GM19463 (cell line): Measurements from ENCODE around the gene GFPT2.

ENCODE experiments used
- ATAC-seq: cut with Tn5 transposase; IDR thresholded peaks from one replicate; pipeline ENCODE4 v1.9.1; 2021; ENCODE audit warnings: mild to moderate bottlenecking, moderate library complexity; ENCODE audit not compliant: unreplicated experiment

The GFPT2 gene

GRCh38 chr5:180287868-180288267, 65.3 kb downstream of the GFPT2 start:
- ATAC-seq, result no peak

GRCh38 chr5:180287404-180287803, 65.7 kb downstream of the GFPT2 start:
- no peak for ATAC-seq

- ATAC-seq, result no peak
Measured at GRCh38 chr5:180284149-180284548, 69.0 kb downstream of the GFPT2 start.

- ATAC-seq, result no peak
Measured at GRCh38 chr5:180283026-180283615, 70.0 kb downstream of the GFPT2 start.

GRCh38 chr5:180282281-180282680, 70.9 kb downstream of the GFPT2 start:
- no peak for ATAC-seq

- ATAC-seq, result no peak
Measured at GRCh38 chr5:180281706-180282105, 71.4 kb downstream of the GFPT2 start.

- ATAC-seq, result no peak
Measured at GRCh38 chr5:180274695-180275094, 78.4 kb downstream of the GFPT2 start.

GRCh38 chr5:180271221-180271620, 81.9 kb downstream of the GFPT2 start:
- no peak for ATAC-seq

GRCh38 chr5:180259260-180259611, 93.9 kb downstream of the GFPT2 start:
- no peak for ATAC-seq

- no peak for ATAC-seq
Measured at GRCh38 chr5:180253036-180253824, 99.9 kb downstream of the GFPT2 start.

GRCh38 chr5:180251887-180252286, 101.2 kb downstream of the GFPT2 start:
- no peak for ATAC-seq

GRCh38 chr5:180251141-180251540, 102.0 kb downstream of the GFPT2 start:
- ATAC-seq, result no peak
